NB4 (cell line): ENCODE data around the gene ANKRD31.
A peak's percentile ranks its signal among the peaks of the same experiment; 100 is the strongest.

Source experiments
- CTCF ChIP-seq: IDR thresholded peaks from one replicate; pipeline ENCODE4 v1.5.1; 2012; ENCODE audit warnings: low read depth, low read length
- MYC ChIP-seq: IDR thresholded peaks from 2 replicates; pipeline ENCODE4 v1.6.1; 2011; ENCODE audit warnings: low read depth, low read length
- POLR2A ChIP-seq: IDR thresholded peaks from 2 replicates; pipeline ENCODE4 v1.6.1; 2011; ENCODE audit warnings: mild to moderate bottlenecking; ENCODE audit not compliant: insufficient read length; ENCODE audit errors: extremely low read depth

GRCh38 chr5:75049456-75050351 lies 187.0 kb downstream of the ANKRD31 start:
- TF ChIP-seq CTCF: peak; percentile 81
- no peak for TF ChIP-seq POLR2A
- TF ChIP-seq MYC: no peak; the same call in 1 of the 2 replicates
